GM19240 (cell line): ENCODE measurements around the gene STH.
A peak's percentile ranks its signal among the peaks of the same experiment; 100 is the strongest.

Experiments used
- DNase-seq: peaks from one replicate; pipeline ENCODE4 v3.0.0; 2011; ENCODE audit warnings: low spot score; ENCODE audit not compliant: insufficient read length

Gene STH

GRCh38 chr17:45984368-45984767 lies 14.7 kb upstream of the STH start:
- DNase-seq, result no peak

DNA sequence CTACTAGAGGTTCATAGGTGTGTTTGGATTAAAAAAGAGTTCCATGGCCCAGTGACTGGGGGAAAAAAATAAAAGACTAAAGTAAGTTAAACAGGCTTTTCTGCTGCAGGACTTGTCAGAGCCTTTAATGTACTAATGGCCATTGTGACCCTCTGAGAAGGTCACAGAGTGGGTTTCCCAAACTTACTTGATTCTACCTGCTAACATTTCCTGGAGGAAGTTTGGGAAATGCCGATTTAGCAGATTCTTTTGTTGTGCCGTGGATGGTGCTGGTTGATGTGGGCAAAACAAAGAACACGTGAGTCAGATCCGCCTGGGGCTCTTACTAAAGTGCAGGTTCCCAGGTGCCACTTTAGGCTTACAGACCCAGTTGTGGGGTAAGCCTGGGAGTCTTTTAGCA lies 13.6 kb upstream of the STH start:
- DNase-seq, result no peak

GRCh38 chr17:45986056-45986455 lies 13.0 kb upstream of the STH start:
- no peak for DNase-seq

- no peak for DNase-seq
These were observed 11.3 kb upstream of the STH start for GRCh38 chr17:45987706-45988105.

DNA sequence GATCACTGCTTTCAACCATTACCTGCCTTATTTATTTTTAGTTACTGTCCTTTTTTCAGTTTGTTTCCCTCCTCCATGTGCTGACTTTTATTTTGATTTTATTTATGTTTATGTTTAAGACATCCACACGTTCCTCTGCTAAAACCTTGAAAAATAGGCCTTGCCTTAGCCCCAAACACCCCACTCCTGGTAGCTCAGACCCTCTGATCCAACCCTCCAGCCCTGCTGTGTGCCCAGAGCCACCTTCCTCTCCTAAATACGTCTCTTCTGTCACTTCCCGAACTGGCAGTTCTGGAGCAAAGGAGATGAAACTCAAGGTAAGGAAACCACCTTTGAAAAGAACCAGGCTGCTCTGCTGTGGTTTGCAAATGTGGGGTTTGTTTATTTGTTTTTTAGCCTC lies 9.3 kb upstream of the STH start:
- DNase-seq, result no peak

DNA sequence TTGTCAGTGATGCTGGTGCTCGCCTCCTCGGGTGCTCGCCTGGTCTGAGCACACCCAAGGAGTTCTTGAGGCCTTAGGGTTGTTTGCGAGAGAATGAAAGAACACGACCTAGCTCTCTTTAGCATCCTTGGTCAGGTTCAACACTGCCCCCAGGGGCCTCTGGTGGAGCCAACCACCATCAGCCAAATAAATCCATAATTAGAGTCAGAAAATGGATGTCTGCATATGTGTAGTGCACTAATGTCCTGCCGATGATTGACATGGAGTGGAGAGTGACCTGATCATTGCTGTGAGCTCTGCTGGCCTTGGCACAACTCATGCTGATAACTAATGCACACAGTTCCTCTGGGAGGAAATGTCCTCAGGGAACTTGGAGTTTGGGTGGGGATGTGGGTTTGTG lies 8.2 kb upstream of the STH start:
- no peak for DNase-seq

DNA sequence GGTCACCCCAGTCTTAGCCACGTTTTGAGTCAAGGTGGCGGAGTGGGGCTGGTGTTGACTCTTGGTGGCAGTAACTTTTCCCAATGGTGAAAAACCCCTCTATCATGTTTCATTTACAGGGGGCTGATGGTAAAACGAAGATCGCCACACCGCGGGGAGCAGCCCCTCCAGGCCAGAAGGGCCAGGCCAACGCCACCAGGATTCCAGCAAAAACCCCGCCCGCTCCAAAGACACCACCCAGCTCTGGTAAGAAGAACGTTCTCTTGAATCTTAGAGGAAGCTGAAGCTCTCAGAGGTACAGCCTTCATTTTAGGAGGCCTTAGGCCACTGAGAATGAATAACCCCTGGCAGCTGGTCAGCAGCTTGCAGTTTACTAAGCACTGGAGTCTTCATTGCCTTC lies 7.7 kb upstream of the STH start:
- DNase-seq, result no peak

DNA sequence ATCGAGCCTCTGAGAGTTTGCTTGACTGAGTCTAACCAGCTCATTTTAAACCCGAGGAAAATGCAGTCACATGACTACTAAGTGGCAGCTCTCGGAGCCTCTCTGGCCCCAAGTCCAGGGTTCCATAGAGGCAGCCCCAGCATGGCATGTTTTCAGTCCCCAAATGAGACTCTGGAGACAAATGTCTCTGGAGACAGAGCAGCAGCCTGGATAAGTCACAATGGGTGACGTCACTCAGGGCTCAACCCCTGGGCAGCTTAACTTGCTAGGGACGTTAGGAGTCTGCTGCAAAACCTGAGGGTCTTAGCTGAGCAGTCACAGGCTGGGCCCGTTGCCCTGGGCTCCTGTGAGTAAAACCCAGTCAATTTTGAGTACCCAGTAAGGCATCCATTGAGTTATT lies 6.9 kb upstream of the STH start:
- DNase-seq, result no peak

DNA sequence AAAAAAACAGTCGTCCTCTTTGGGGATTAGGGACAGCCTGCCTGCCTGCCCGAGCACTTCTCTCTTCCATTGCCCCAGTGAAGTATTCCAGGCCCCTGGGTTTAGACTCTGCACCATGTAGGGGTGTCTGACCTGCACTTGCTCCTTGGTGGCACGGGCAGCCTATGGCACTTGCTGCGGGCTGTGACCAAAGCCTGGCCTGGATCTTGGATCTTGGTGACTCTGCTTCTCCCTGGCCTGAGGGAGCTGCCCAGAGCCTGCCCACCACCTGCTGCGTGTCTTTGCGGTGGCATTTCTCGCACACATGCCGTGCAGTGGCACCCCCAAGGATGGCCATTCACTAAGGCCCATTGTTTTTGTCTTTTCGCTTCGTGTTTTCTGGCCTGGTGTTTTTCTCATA lies 6.1 kb upstream of the STH start:
- no peak for DNase-seq

GRCh38 chr17:45993962-45994627 lies 5.0 kb upstream of the STH start:
- DNase-seq, result no peak

DNA sequence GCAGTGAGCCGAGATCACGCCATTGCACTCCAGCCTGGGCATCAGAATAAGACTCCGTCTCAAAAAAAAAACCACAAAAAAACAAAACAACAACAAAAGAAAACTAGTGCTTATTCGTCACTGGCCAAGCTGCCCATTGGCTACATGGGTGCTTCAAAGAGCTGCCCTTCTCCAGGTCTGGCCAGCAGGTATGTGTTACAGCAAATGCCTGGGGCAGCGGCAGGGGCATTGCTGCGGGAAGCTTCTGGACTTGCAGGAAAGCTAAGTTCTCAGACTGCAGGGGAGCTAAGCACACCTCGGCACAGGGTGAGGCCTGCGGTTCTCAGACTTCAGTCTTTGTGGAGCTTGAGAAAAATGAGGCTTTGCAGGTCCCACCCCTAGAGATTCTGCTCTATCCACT lies 4.1 kb upstream of the STH start:
- DNase-seq, result no peak

DNA sequence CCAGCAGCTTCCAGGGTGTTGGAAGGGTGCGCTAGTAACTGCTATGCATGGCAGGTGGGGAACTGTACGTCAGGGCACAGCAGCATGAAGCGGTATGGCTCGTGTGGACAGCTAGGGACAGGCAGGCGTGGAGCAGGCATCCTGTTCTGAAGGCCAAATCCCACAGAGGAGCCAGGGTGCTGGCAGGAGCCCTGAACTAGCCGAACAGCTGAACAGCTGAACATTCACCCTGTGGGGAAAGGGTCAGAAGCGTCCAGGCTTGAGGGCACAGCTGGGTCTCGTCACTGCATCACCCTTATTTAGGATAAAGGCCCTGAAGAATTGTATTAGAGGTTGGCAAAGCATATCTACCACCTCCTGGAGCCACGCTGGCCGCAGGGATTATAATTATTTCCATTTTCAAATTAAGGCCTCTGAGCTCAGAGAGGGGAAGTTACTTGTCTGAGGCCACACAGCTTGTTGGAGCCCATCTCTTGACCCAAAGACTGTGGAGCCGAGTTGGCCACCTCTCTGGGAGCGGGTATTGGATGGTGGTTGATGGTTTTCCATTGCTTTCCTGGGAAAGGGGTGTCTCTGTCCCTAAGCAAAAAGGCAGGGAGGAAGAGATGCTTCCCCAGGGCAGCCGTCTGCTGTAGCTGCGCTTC lies 3.3 kb upstream of the STH start:
- no peak for DNase-seq

DNA sequence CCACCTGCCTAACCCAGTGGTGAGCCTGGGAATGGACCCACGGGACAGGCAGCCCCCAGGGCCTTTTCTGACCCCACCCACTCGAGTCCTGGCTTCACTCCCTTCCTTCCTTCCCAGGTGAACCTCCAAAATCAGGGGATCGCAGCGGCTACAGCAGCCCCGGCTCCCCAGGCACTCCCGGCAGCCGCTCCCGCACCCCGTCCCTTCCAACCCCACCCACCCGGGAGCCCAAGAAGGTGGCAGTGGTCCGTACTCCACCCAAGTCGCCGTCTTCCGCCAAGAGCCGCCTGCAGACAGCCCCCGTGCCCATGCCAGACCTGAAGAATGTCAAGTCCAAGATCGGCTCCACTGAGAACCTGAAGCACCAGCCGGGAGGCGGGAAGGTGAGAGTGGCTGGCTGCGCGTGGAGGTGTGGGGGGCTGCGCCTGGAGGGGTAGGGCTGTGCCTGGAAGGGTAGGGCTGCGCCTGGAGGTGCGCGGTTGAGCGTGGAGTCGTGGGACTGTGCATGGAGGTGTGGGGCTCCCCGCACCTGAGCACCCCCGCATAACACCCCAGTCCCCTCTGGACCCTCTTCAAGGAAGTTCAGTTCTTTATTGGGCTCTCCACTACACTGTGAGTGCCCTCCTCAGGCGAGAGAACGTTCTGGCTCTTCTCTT lies 2.6 kb upstream of the STH start:
- DNase-seq, result no peak

GRCh38 chr17:45997166-45997565 lies 1.9 kb upstream of the STH start:
- DNase-seq, result no peak

- DNase-seq, result no peak
These were observed 1.4 kb upstream of the STH start for GRCh38 chr17:45997624-45998023.

- DNase-seq, result no peak
These were observed 845 bp downstream of the STH start for GRCh38 chr17:45999900-46000290.

- DNase-seq, result no peak
These were observed 1.2 kb downstream of the STH start for GRCh38 chr17:46000292-46000691.

GRCh38 chr17:46000757-46001156 lies 1.7 kb downstream of the STH start:
- DNase-seq, result no peak

DNA sequence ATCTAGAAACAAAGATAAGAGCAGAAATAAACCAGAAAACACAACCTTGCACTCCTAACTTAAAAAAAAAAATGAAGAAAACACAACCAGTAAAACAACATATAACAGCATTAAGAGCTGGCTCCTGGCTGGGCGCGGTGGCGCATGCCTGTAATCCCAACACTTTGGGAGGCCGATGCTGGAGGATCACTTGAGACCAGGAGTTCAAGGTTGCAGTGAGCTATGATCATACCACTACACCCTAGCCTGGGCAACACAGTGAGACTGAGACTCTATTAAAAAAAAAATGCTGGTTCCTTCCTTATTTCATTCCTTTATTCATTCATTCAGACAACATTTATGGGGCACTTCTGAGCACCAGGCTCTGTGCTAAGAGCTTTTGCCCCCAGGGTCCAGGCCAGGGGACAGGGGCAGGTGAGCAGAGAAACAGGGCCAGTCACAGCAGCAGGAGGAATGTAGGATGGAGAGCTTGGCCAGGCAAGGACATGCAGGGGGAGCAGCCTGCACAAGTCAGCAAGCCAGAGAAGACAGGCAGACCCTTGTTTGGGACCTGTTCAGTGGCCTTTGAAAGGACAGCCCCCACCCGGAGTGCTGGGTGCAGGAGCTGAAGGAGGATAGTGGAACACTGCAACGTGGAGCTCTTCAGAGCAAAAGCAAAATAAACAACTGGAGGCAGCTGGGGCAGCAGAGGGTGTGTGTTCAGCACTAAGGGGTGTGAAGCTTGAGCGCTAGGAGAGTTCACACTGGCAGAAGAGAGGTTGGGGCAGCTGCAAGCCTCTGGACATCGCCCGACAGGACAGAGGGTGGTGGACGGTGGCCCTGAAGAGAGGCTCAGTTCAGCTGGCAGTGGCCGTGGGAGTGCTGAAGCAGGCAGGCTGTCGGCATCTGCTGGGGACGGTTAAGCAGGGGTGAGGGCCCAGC lies 2.6 kb downstream of the STH start:
- DNase-seq, result no peak

DNA sequence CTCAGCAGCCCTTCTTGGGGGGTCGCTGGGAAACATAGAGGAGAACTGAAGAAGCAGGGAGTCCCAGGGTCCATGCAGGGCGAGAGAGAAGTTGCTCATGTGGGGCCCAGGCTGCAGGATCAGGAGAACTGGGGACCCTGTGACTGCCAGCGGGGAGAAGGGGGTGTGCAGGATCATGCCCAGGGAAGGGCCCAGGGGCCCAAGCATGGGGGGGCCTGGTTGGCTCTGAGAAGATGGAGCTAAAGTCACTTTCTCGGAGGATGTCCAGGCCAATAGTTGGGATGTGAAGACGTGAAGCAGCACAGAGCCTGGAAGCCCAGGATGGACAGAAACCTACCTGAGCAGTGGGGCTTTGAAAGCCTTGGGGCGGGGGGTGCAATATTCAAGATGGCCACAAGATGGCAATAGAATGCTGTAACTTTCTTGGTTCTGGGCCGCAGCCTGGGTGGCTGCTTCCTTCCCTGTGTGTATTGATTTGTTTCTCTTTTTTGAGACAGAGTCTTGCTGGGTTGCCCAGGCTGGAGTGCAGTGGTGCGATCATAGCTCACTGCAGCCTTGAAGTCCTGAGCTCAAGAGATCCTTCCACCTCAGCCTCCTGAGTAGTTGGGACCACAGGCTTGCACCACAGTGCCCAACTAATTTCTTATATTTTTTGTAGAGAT lies 3.4 kb downstream of the STH start:
- DNase-seq, result peak; percentile 63

DNA sequence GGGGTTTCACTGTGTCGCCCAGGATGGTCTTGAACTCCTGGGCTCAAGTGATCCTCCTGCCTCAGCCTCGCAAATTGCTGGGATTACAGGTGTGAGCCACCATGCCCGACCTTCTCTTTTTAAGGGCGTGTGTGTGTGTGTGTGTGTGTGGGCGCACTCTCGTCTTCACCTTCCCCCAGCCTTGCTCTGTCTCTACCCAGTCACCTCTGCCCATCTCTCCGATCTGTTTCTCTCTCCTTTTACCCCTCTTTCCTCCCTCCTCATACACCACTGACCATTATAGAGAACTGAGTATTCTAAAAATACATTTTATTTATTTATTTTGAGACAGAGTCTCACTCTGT lies 3.9 kb downstream of the STH start:
- no peak for DNase-seq
